ENCODE results near the gene EPHA2.
"Not testable (repeated sequence)": the region's sequence is repeated elsewhere in the genome, so short reads cannot be mapped to it uniquely, and the experiment has no call there.

The EPHA2 gene

DNA sequence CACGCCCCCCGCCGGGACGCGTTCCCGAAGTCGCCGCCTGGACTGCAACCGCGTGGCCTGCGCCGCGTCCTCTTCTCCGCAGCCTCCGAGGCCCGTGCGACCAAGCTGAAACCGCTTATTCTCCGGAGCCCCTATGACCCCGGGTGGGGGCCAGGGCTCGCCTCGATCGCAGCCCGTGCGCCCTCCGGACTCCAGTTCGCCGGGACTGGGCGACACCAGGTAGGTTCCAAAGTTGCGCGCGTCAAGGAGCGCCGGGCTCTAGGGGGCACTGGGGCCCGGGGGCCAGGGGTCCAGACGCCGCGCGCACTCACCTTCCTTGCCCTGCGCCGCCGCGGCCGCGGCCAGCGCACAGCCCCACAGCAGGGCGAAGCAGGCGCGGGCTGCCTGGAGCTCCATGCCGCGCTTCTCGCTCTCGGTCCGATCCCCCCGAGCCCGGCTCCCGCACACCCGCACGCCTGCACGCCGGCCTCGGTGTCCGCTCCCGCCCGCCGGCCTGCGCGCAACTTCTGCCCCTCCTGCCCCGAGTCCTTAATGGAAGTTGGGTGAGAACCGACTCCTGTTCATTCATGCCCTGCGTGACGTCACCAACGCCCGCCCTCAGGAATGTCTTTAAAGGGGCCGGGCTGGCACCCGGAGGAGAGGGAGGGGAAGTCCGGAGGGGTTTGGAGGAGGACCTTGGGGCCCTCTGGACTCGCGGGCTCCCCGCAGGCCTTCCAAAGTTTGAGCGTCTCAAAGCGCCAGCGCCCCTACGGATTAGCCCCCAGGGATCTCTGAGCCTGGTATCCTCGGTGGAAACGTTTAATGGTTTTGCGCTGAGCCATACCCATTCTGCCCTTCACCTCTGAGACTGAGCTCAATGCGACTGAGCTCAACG, at the start of gene EPHA2:
Gene EPHA2 (minus strand): TSS at position 533 of the 874 bp plus-strand sequence. CDS start 137 bp downstream, at position 396.
- DNase-seq, result no peak

DNA sequence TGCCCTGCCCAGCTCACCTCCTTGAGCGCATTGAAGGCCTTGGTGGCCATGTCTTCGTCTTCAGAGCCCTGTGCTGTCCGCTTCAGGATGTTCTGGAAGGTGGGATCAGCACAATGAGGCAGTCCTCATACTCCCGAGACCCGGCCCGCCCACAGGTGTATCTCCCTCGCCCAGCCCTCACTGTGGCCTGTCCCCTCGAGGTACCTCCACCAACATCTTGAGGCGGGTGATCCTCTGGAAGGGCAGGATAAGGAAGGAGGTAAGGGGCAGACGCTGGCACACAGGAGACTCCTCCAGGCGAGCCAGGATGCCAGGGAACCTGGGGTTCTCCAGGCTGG, 49.4 kb upstream of the EPHA2 start:
- DNase-seq, result no peak

- peak; percentile 5 for DNase-seq
Measured at GRCh38 chr1:16204634-16205333, 48.9 kb upstream of the EPHA2 start.

GRCh38 chr1:16204216-16204615, 48.3 kb upstream of the EPHA2 start:
- no peak for DNase-seq

DNA sequence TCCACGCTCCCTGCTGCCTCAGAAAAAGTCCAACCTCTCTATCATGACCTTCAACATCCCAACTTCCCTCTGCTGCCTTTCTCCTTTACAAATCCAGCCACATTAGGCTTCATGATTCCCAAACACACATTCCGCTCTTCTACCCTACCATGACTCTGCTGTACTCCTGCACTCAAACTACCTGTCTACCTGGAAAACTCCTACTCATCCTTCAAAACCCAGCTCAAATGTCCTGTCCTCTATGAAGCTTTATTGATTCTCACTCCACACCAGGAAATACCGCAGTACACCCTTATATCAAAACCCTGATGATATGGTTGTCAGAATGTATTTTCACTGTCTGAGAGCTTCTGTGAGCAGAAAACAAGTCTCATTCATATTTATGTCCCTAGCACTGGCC, 47.7 kb upstream of the EPHA2 start:
- no peak for DNase-seq

DNA sequence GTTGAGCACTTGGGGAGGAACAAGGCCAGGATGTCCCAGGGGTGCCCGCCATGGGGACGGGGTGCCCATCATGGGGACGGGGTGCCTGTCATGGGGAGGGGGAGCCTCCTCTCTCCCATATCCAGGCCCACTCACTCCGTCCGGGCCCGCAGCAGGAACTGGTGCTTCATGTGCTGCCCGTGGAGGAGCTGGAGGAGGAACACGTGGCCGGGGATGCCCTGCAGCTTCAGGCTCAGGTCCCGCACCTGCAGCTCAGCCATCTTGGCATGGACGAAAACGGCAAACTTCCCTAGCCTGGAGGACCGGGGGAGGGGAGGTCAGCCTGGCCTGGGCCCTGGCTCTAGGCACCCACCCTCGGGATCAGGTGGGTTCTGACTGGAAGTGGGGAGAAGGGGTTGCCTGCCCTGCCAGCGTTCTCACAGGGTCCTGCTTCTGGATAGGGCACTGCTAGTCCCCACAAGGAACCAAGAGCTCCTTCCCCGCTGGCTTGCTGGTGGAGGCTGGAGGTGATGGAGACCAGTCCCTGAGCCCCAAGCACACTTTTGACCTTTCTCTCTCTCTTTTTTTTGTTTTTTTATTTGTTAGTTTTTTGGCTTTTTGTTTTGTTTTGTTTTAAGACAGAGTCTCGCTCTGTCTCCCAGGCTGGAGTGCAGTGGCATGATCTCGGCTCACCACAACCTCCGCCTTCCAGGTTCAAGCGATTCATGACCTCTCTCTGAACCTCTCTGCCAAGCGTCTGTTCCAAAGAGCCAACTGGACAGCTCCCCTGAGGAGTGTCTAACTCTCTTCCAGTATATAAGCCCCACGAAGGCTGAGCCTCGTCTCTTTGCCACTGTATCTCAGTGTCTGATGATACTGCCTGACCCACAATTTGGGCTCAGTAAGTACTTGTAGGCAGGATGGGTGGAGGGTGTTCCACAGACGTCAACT, 46.7 kb upstream of the EPHA2 start:
- no peak for DNase-seq

DNA sequence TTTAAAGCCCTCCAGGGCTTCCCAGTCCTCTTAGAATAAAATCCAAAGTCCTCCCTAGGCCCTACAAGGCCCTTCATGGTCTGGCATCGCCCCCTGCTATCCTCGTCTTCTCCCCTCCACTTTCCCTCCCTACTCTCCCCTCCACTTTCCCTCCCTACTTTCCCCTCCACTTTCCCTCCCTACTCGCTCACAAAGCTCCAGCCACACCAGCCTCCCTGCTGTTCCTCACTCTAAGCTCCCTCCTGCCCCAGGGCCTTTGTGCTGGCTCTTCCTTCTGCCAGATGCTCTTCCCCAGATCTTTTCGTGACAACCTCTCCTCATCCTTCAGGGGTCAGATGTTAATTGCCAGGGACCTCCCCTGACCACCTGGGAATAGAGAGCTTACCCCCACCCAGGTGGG, 43.8 kb upstream of the EPHA2 start:
- DNase-seq, result no peak

- DNase-seq, result no peak
Measured at GRCh38 chr1:16199157-16199501, 43.3 kb upstream of the EPHA2 start.

DNA sequence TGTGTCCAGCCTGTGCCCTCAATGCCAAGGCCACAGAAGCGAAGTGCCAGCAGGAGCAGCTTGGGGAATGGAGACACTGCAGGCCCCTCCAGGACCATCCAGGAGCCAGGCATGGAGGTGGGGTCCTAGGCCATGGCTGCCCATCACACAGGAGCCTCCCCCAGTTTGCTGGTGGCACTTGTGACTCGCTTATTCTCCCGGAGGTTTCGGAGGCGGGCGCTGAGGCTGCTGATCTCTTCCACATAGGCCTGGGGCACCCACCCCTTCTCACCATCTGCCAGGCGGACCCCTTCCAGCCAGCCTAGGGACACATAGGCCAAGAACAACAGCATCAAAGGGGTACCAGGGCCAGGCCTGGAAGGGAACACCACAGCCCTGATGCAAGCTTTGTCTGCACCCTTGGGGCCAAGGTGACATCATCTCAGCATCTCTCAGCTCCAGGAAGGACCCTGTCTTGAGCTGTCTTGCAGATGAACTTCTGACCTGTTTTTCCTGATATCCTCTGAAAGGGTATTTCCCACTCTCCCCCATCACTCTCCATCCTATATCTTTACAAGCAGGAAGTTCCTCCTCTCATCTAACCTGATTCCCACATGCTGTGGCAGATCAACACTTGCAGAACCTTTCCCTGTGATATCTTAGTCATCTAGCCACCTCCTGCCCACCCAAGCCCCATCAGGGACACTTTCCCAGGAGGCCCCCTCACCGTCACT, 42.7 kb upstream of the EPHA2 start:
- DNase-seq, result no peak

DNA sequence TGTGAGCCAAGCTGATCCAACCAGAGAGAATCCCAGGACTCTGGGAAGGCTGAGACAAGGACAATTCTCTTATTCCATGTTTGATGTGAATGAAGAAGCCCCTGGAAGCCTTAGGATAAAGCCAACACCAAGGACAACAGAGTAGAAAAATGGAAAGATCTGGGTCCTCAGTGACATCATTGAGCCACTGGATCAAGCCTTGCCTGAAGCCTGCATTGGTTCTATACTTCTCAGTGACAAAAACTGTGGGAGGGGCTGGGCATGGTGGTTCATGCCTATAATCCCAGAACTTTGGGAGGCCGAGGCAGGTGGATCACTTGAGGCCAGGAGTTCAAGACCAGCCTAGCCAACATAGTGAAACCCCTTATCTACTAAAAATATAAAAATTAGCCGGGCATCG, 41.0 kb upstream of the EPHA2 start:
- DNase-seq, result no peak

DNA sequence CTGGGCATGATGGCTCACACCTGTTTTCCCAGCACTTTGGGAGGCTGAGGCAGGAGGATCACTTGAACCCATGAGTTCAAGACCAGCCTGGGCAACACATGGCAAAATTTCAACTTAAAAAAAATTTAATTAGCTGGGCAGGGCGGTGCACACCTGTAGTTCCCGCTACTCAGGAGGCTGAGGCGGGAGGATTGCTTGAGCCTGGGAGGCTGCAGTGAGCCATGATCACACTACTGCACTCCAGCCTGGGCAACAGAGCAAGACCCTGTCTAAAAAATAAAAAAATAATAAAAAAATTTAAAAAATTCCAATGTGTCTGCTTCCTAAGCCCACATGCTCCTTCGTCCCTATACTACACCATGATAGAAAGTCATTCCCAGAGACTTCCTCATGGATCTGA, 40.3 kb upstream of the EPHA2 start:
- DNase-seq, result not testable (repeated sequence)

DNA sequence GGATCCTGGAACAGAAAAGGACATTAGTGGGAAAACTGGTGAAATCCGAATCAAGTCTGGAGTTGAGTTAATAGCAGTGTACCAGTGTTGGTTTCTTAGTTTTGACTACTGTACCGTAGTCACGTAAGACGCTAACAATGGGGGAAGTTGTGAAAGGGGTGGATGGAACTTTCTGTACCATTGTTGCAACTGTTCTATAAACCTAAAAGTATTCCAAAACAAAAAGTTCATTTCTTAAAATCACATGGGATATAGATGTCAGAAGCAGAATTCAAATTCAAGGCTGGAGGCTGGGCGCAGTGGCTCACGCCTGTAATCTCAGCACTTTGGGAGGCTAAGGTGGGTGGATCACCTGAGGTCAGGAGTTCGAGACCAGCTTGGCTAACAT, 39.6 kb upstream of the EPHA2 start:
- DNase-seq, result no peak

DNA sequence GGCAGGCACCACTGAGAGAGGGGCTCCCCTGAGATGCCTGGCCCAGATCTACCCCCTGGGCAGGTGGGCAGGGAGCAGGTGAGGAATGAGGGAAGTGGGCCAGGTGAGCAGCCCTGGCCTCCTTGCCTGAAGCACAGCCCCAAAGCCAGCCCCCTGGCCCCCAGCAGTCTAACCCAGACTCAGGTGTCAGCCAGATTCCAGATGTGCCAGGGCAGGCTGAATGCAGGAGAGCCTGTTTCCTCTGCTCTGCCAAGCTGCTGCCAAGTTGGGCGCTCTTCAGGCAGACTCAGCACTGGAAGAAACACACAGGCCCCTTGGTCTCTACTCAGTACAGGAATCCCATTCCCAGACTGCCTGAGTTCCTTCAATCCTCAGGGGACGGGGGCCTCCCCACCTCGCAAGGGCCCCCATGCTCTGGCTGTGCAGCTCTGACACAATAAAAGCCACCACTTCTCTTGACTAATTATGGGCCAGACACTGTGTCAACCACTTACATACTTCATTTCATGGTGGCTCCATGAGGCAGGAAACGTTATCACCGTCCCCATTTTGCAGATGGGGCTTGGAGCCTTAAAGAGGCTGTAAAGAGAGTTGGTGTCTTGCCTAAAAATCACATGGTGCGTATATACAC, 36.2 kb upstream of the EPHA2 start:
- no peak for DNase-seq

GRCh38 chr1:16191309-16191708, 35.4 kb upstream of the EPHA2 start:
- no peak for DNase-seq

DNA sequence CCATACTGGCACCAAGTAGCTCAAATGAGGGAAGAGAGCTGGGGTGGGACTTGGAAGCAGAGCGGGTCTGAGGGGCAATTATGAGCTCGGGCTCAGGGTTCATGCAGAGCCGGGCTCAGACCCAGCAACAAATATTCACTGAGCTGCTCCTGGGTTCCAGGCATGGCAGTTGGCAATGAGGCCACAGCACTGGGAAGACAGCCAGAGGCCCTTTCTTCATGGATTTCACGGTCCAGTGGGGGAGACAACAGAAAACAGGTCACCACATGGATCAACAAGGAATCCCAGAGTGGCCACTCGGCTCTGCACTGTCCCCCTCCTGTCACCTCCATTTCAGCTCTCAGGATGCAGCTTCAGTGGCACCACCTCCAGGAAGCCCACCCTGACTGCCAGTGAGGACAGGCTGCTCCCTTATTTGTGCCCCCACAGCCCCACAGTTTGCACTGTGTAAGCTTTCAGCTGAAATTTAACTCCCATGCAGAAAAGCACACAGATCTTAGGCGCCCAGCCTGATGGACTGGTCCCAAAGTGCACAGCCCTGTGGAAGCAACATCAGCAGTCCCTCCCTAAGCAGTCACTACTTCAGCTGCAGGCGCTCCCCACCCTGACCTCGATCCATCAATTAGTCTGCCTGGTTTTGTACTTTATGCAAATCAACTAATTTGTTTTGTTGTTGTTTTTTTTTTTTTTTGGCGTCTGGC, 34.2 kb upstream of the EPHA2 start:
- DNase-seq, result peak; percentile 90

- no peak for DNase-seq
Measured at GRCh38 chr1:16189003-16189402, 33.1 kb upstream of the EPHA2 start.

GRCh38 chr1:16187748-16188401, 32.0 kb upstream of the EPHA2 start:
- peak; percentile 18 for DNase-seq

- DNase-seq, result no peak
Measured at GRCh38 chr1:16186655-16187235, 30.9 kb upstream of the EPHA2 start.

DNA sequence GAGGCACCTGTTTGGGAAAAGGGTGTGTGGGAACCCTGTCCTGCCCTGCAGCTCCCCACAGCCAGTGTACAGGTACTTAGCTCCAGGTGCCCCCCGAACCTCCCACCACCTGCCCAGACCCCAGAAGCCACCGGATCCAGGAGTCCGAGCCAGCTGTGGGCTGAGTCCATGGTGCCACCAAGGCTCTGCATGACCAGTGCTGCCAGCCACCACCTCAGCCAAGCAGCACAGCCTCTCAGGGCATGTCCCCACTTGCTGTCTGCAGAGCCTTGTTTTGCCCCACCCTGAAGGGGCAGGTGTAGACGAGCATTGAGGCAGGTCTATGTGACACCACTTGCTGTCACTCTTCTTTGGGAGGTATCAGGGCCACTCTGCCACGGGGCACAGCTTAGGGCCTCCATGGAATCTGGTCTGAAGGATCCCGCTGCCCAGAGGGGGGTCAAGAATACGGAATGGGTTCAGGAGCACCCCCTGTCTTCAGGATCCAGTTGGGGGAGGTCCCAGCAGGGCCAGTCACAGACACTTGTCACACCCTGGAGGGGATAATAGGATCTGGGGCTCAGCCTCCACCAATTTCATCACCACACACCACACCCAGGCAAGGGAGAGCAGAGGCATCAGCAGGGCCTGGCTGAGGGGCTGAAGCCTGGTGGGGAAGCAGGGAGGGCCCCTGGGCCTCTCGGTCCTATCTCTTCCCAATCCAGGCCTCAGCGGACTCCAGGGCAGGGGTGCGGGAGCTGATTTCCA, 28.9 kb upstream of the EPHA2 start:
- no peak for DNase-seq

Data from NCI-H446 treated with DMSO at 0.1 percent for 48 hours (cell line).